Smooth muscle cell (in vitro differentiated cells): Measurements from ENCODE around the gene SEMA3E. TPM values are rescaled to one million over a fixed set of nuclear protein-coding genes. Genes with fewer than 3 reads are reported as not detected.
"Not testable (repeated sequence)": the region's sequence is repeated elsewhere in the genome, so short reads cannot be mapped to it uniquely, and the experiment has no call there.

Experiments
- DNase-seq: peaks from one replicate; lab custom pipeline; 2025; ENCODE audit not compliant: unreplicated experiment; lab: John Stamatoyannopoulos, UW
- H2AFZ ChIP-seq: fragments of 200-600 bp; sonication (generic); 2 replicates; pipeline ENCODE4 v1.6.0; 2016; ENCODE audit warnings: antibody characterized with exemption, low read depth, mild to moderate bottlenecking
- H3F3A ChIP-seq: fragments of 200-600 bp; sonication (generic); 2 replicates; pipeline ENCODE4 v1.6.0; 2017; ENCODE audit warnings: antibody characterized with exemption, low read depth
- H3K27ac ChIP-seq: fragments of 200-600 bp; sonication (generic); 2 replicates; pipeline ENCODE4 v1.5.1; 2016; ENCODE audit warnings: low read depth, mild to moderate bottlenecking
- H3K27me3 ChIP-seq: fragments of 200-600 bp; sonication (generic); 2 replicates; pipeline ENCODE4 v1.6.1; 2016; ENCODE audit warnings: low read depth, mild to moderate bottlenecking
- H3K36me3 ChIP-seq: fragments of 200-600 bp; sonication (generic); 2 replicates; pipeline ENCODE4 v1.5.1; 2016; ENCODE audit warnings: low read depth
- H3K4me1 ChIP-seq: fragments of 200-600 bp; sonication (generic); 2 replicates; pipeline ENCODE4 v1.5.1; 2016; ENCODE audit warnings: low read depth
- H3K4me2 ChIP-seq: fragments of 200-600 bp; sonication (generic); 2 replicates; pipeline ENCODE4 v1.6.0; 2016; ENCODE audit warnings: mild to moderate bottlenecking
- H3K4me3 ChIP-seq: fragments of 200-600 bp; sonication (generic); 2 replicates; pipeline ENCODE4 v1.5.1; 2016; ENCODE audit warnings: mild to moderate bottlenecking
- H3K79me2 ChIP-seq: fragments of 200-600 bp; sonication (generic); 2 replicates; pipeline ENCODE4 v1.6.0; 2016; ENCODE audit warnings: low read depth, mild to moderate bottlenecking
- H3K9ac ChIP-seq: fragments of 200-600 bp; sonication (generic); 2 replicates; pipeline ENCODE4 v1.6.0; 2016; ENCODE audit warnings: low read depth
- H3K9me3 ChIP-seq: fragments of 200-600 bp; sonication (generic); replicated peaks from 2 replicates; pipeline ENCODE4 v1.5.1; 2016; ENCODE audit warnings: low read depth
- H4K20me1 ChIP-seq: fragments of 200-600 bp; sonication (generic); 2 replicates; pipeline ENCODE4 v1.6.0; 2016; ENCODE audit warnings: low read depth
- CTCF ChIP-seq: fragments of 200-600 bp; sonication (generic); IDR thresholded peaks from 2 replicates; pipeline ENCODE4 v1.5.1; 2017; ENCODE audit warnings: borderline replicate concordance, mild to moderate bottlenecking, antibody characterized with exemption; ENCODE audit not compliant: insufficient read depth, poor library complexity, severe bottlenecking
- WGBS: methylation state at CpG from one replicate; pipeline ENCODE4 v1.1.7; 2016; ENCODE audit warnings: low lambda C conversion rate; 5-methylcytosine and 5-hydroxymethylcytosine counted together
- polyA plus RNA-seq: library from polyadenylated mRNA; unstranded; fragments of >200 nt; fragmentation: Nextera tagmentation; extraction: Ambion mirVana; gene quantifications from 2 replicates; pipeline ENCODE4 v1.2.1, GENCODE V29; 2016
- total RNA-seq: library from RNA; depleted of rRNA; stranded (reverse); fragments of >200 nt; gene quantifications from 2 replicates; pipeline ENCODE4 v1.2.3, GENCODE V29; 2014

Gene SEMA3E
- total and polyA plus RNA-seq, 2 experiments from 2014 or later: 0.45 to 0.66 TPM

- H3K9me3 ChIP-seq: no peaks in the 10 kb centered on the region
- H3K9ac ChIP-seq: no peak overlapping the region
- no peak for DNase-seq
- no peak overlapping the region for H3K27ac ChIP-seq
- TF ChIP-seq CTCF: no peak
- H3K27me3 ChIP-seq: no peaks in the 10 kb centered on the region
- no peak overlapping the region for H3K4me3 ChIP-seq
- H3K79me2 ChIP-seq: no peaks in the 10 kb centered on the region
- peak overlapping the region; percentile 37 for H2AFZ ChIP-seq
- WGBS: 100% methylated on average over 1 of the region's 1 CpG
- no peaks in the 10 kb centered on the region for H3F3A ChIP-seq
- H4K20me1 ChIP-seq: no peaks in the 10 kb centered on the region
- H3K4me2 ChIP-seq: no peak overlapping the region
- H3K4me1 ChIP-seq: no peaks in the 10 kb centered on the region
- no peaks in the 10 kb centered on the region for H3K36me3 ChIP-seq
Observed at GRCh38 chr7:83562289-83562688, 86.7 kb downstream of the SEMA3E start.

GRCh38 chr7:83559887-83560286 lies 89.1 kb downstream of the SEMA3E start:
- Histone ChIP-seq H3K27me3 (no peaks in the 10 kb centered on the region), H3K4me3 (no peak overlapping the region), H3K79me2 (no peaks in the 10 kb centered on the region), H3K9me3 (no peaks in the 10 kb centered on the region), H3K9ac (no peak overlapping the region), H2AFZ (no peak overlapping the region), H3K36me3 (no peaks in the 10 kb centered on the region), H3K4me2 (no peak overlapping the region), H3K4me1 (no peaks in the 10 kb centered on the region), H4K20me1 (no peaks in the 10 kb centered on the region), H3F3A (no peaks in the 10 kb centered on the region), H3K27ac (no peak overlapping the region)
- 80% methylated on average over 3 of the region's 3 CpGs for WGBS
- no peak for DNase-seq
- TF ChIP-seq CTCF: no peak

- H3K36me3 ChIP-seq, H3K4me1 ChIP-seq, H3K9ac ChIP-seq, DNase-seq, H3K4me3 ChIP-seq, H4K20me1 ChIP-seq, H3K79me2 ChIP-seq, H3F3A ChIP-seq, H3K9me3 ChIP-seq, H3K27ac ChIP-seq, H3K4me2 ChIP-seq, H2AFZ ChIP-seq, H3K27me3 ChIP-seq: not testable (repeated sequence)
- 84% methylated on average over 3 of the region's 3 CpGs for WGBS
Observed at GRCh38 chr7:83552556-83552955, 96.4 kb downstream of the SEMA3E start.

- Histone ChIP-seq H3K36me3 (no peaks in the 10 kb centered on the region), H3F3A (no peaks in the 10 kb centered on the region), H3K4me1 (no peaks in the 10 kb centered on the region), H2AFZ (no peak overlapping the region), H3K4me3 (no peak overlapping the region), H3K27me3 (no peaks in the 10 kb centered on the region), H3K9me3 (no peaks in the 10 kb centered on the region), H3K9ac (no peak overlapping the region), H3K27ac (peak overlapping the region; percentile 25), H4K20me1 (no peaks in the 10 kb centered on the region), H3K79me2 (no peaks in the 10 kb centered on the region), H3K4me2 (peak overlapping the region; percentile 8)
- WGBS: 88% methylated on average over 4 of the region's 4 CpGs
- DNase-seq: no peak
- no peak for TF ChIP-seq CTCF
Observed at GRCh38 chr7:83550100-83550499, 98.8 kb downstream of the SEMA3E start.
